ENCODE results near the gene NTPCR.
"Not testable (repeated sequence)": the region's sequence is repeated elsewhere in the genome, so short reads cannot be mapped to it uniquely, and the experiment has no call there.

Gene NTPCR

GRCh38 chr1:232923739-232924386 is 26.5 kb upstream of the NTPCR start:
- no peaks in the 10 kb centered on the region for H3K36me3 ChIP-seq (ENCODE audit: insufficient read depth)
- peak overlapping the region; percentile 81 for H3K27ac ChIP-seq
- peak overlapping the region; percentile 10; the same call in 1 of the 2 replicates for H3K9ac ChIP-seq
- no peaks in the 10 kb centered on the region for H3K79me2 ChIP-seq (ENCODE audit: insufficient read depth, low read depth)
- H4K20me1 ChIP-seq (ENCODE audit: insufficient read depth): no peaks in the 10 kb centered on the region
- peak overlapping the region; percentile 45 for H3K4me3 ChIP-seq (IDR thresholded peaks at IDR 0.05; ENCODE audit: insufficient read depth, low read depth, low read length)
- H3K4me2 ChIP-seq: peak overlapping the region; percentile 76
- TF ChIP-seq, protein P1, sequence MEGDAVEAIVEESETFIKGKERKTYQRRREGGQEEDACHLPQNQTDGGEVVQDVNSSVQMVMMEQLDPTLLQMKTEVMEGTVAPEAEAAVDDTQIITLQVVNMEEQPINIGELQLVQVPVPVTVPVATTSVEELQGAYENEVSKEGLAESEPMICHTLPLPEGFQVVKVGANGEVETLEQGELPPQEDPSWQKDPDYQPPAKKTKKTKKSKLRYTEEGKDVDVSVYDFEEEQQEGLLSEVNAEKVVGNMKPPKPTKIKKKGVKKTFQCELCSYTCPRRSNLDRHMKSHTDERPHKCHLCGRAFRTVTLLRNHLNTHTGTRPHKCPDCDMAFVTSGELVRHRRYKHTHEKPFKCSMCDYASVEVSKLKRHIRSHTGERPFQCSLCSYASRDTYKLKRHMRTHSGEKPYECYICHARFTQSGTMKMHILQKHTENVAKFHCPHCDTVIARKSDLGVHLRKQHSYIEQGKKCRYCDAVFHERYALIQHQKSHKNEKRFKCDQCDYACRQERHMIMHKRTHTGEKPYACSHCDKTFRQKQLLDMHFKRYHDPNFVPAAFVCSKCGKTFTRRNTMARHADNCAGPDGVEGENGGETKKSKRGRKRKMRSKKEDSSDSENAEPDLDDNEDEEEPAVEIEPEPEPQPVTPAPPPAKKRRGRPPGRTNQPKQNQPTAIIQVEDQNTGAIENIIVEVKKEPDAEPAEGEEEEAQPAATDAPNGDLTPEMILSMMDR (conservative IDR thresholded peaks at IDR 0.05; ENCODE audit: low read depth, low read length): no peak
- peaks cover 31% of the 10 kb centered on the region for H3K4me1 ChIP-seq (ENCODE audit: low read depth, poor library complexity, severe bottlenecking)
- no peaks in the 10 kb centered on the region for H3K27me3 ChIP-seq (ENCODE audit: insufficient read depth, low read depth)
- H2AFZ ChIP-seq (ENCODE audit: low read depth): peak overlapping the region; percentile 64

- Histone ChIP-seq H3K27me3 (ENCODE audit: insufficient read depth, low read depth) (no peaks in the 10 kb centered on the region), H2AFZ (ENCODE audit: low read depth) (no peak overlapping the region), H3K79me2 (ENCODE audit: insufficient read depth, low read depth) (no peaks in the 10 kb centered on the region), H3K4me1 (ENCODE audit: low read depth, poor library complexity, severe bottlenecking) (peaks cover 31% of the 10 kb centered on the region), H4K20me1 (ENCODE audit: insufficient read depth) (no peaks in the 10 kb centered on the region), H3K36me3 (ENCODE audit: insufficient read depth) (no peaks in the 10 kb centered on the region), H3K9ac (no peak overlapping the region), H3K4me2 (peak overlapping the region; percentile 76; the same call in 1 of the 2 replicates), H3K27ac (no peak overlapping the region), H3K4me3 (IDR thresholded peaks at IDR 0.05; ENCODE audit: insufficient read depth, low read depth, low read length) (no peak overlapping the region)
- TF ChIP-seq, protein P1 (conservative IDR thresholded peaks at IDR 0.05; ENCODE audit: low read depth, low read length): no peak
Measured at GRCh38 chr1:232924874-232925273, 25.5 kb upstream of the NTPCR start.

DNA sequence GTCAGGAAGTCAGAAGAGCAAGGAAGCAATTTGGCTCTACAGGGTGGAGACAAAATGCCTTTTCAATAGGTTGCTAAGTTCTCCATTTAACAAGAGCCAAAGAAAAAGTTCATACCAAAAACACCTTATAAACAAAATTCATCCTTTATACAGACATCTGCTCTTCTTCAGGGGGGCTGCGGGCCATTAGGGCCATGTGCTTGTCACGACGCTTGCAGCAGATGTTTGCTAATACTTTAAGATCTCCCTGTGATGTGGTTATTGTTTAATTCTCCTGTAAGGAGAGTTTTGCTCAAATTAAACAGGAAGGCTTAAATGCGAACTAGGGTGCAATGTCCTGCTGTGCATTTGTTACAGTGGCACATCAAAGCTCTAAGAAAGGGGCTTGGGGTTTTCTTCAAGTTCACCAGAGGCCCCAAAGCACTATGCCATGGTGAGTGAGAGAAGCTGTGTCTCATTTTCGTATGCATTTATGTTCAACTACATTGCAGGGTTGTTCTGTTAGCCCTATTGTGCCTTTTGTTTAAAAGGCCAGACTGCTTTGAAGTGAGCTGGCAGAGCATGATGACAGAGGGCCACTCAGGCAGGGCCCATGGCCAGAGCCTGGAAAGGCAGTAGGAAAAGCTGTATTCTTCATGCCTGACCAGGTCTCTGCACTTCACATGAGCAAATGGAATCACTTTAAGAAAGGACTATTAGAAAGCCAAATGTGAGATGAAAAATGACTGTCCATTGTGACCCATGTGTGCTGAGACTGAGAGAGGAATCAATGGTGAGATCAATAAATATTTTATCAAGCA is 24.8 kb upstream of the NTPCR start:
- no peaks in the 10 kb centered on the region for H3K36me3 ChIP-seq (ENCODE audit: insufficient read depth)
- H3K79me2 ChIP-seq (ENCODE audit: insufficient read depth, low read depth): no peaks in the 10 kb centered on the region
- no peak overlapping the region for H3K4me2 ChIP-seq
- peaks cover 31% of the 10 kb centered on the region for H3K4me1 ChIP-seq (ENCODE audit: low read depth, poor library complexity, severe bottlenecking)
- no peak overlapping the region for H3K9ac ChIP-seq
- H3K27me3 ChIP-seq (ENCODE audit: insufficient read depth, low read depth): no peaks in the 10 kb centered on the region
- H3K27ac ChIP-seq: no peak overlapping the region
- no peak overlapping the region for H2AFZ ChIP-seq (ENCODE audit: low read depth)
- H4K20me1 ChIP-seq (ENCODE audit: insufficient read depth): no peaks in the 10 kb centered on the region
- TF ChIP-seq, protein P1 (conservative IDR thresholded peaks at IDR 0.05; ENCODE audit: low read depth, low read length): no peak
- no peak overlapping the region for H3K4me3 ChIP-seq (IDR thresholded peaks at IDR 0.05; ENCODE audit: insufficient read depth, low read depth, low read length)

- not testable (repeated sequence) for H2AFZ ChIP-seq (ENCODE audit: low read depth)
Measured at GRCh38 chr1:232927166-232927565, 23.2 kb upstream of the NTPCR start.

More at GRCh38 chr1:232927166-232927565, 23.2 kb upstream of the NTPCR start:
- H3K79me2 ChIP-seq (ENCODE audit: insufficient read depth, low read depth); H3K27ac ChIP-seq; H3K27me3 ChIP-seq (ENCODE audit: insufficient read depth, low read depth); H3K4me2 ChIP-seq; H3K36me3 ChIP-seq (ENCODE audit: insufficient read depth); H4K20me1 ChIP-seq (ENCODE audit: insufficient read depth); H3K9ac ChIP-seq; H3K4me3 ChIP-seq (IDR thresholded peaks at IDR 0.05; ENCODE audit: insufficient read depth, low read depth, low read length): not testable (repeated sequence)
- peaks cover 30% of the 10 kb centered on the region for H3K4me1 ChIP-seq (ENCODE audit: low read depth, poor library complexity, severe bottlenecking)

All from KMS-11 (cell line).